Aorta (tissue), 5 donors: ENCODE data around the gene KCNA4. TPM values are rescaled to one million over a fixed set of nuclear protein-coding genes. Genes with fewer than 3 reads are reported as not detected.
"Not testable (repeated sequence)": the region's sequence is repeated elsewhere in the genome, so short reads cannot be mapped to it uniquely, and the experiment has no call there.

Experiments
- ATAC-seq: fragments of 200-7000 bp; cut with Tn5 transposase; one replicate; pipeline ENCODE4 v1.9.1; 2022; ENCODE audit warnings: moderate library complexity; ENCODE audit not compliant: low FRiP score
- DNase-seq, 2 donors: peaks; one replicate each; pipeline ENCODE4 v3.0.0-alpha.2; 2020
- H3K27ac ChIP-seq, 2 donors: one replicate each; pipeline ENCODE4 v1.5.1; 2013; ENCODE audit warnings: low read length in 2 of 2, mild to moderate bottlenecking in 2 of 2, moderate library complexity in 2 of 2, control low read depth in 1 of 2, inconsistent platforms in 1 of 2, low read depth in 1 of 2
- H3K27me3 ChIP-seq, 2 donors: one replicate each; pipeline ENCODE4 v1.6.1; 2013; ENCODE audit warnings: control low read depth in 1 of 2, low read length in 1 of 2, mild to moderate bottlenecking in 1 of 2, moderate library complexity in 1 of 2; ENCODE audit not compliant: insufficient read depth in 2 of 2, control insufficient read depth in 1 of 2
- H3K36me3 ChIP-seq, 2 donors: one replicate each; pipeline ENCODE4 v1.6.1; 2013; ENCODE audit warnings: control low read depth in 1 of 2, low read length in 1 of 2, mild to moderate bottlenecking in 1 of 2; ENCODE audit not compliant: insufficient read depth in 2 of 2, control insufficient read depth in 1 of 2
- H3K4me1 ChIP-seq, 2 donors: one replicate each; pipeline ENCODE4 v1.6.1; 2013; ENCODE audit warnings: low read length in 2 of 2, control low read depth in 1 of 2, mild to moderate bottlenecking in 1 of 2, moderate library complexity in 1 of 2; ENCODE audit not compliant: insufficient read depth in 2 of 2, control insufficient read depth in 1 of 2
- H3K4me3 ChIP-seq, 2 donors: one replicate each; pipeline ENCODE4 v1.5.1; 2013; ENCODE audit warnings: low read length in 2 of 2, control low read depth in 1 of 2, mild to moderate bottlenecking in 1 of 2
- H3K9me3 ChIP-seq: one replicate; pipeline ENCODE4 v1.6.1; 2013; ENCODE audit warnings: mild to moderate bottlenecking, low read length; ENCODE audit not compliant: control insufficient read depth
- WGBS, 2 donors: extraction: QIAGEN DNeasy Blood & Tissue Kit; methylation state at CpG; one replicate each; pipeline ENCODE4 v1.1.7; 2013; 5-methylcytosine and 5-hydroxymethylcytosine counted together
- intact Hi-C, 2 donors: fragments of 100-400 bp; cut with DNase I; formaldehyde crosslinking; loops; one replicate each; pipeline versions ENCODE4 v1.14.2 to v1.15.0; 2022
- polyA plus RNA-seq, 2 donors: library from polyadenylated mRNA; stranded (reverse); fragments of 200-250 nt; gene quantifications; one replicate each; pipeline ENCODE4 v1.2.3, GENCODE V29; 2013
- total RNA-seq, 2 donors: library from RNA; stranded (reverse); fragmentation: NEBNext Ultra II Directional; extraction: Animal tissue kit (Norgen Biotek cat#: 25700); gene quantifications; one replicate each; pipeline ENCODE4 v1.2.1, GENCODE V29; 2021
- donor health status: healthy with polysubstance abuse.
- donor health status: Bipolar disorder and iron deficiency.
- donor health status: DM: no; HTN: no; CAD: no.
- donor health status: DM: no; HTN: no; CAD: no.
- donor health status: DM: yes; HTN: yes; CAD: no.

The KCNA4 gene
- total and polyA plus RNA-seq, 4 donors, result 0.06 to 0.54 TPM; not detected in 2

GRCh38 chr11:30034746-30035145, 17.9 kb upstream of the KCNA4 start:
- H3K27ac ChIP-seq, H3K4me3 ChIP-seq, H3K36me3 ChIP-seq, DNase-seq, ATAC-seq, intact Hi-C loops, H3K9me3 ChIP-seq, H3K27me3 ChIP-seq, H3K4me1 ChIP-seq: not testable (repeated sequence)
- 80 to 81% methylated on average over 4 of the region's 4 CpGs for WGBS, 2 donors

- ATAC-seq, result not testable (repeated sequence)
These were observed 17.3 kb upstream of the KCNA4 start for GRCh38 chr11:30034166-30034565.

DNA sequence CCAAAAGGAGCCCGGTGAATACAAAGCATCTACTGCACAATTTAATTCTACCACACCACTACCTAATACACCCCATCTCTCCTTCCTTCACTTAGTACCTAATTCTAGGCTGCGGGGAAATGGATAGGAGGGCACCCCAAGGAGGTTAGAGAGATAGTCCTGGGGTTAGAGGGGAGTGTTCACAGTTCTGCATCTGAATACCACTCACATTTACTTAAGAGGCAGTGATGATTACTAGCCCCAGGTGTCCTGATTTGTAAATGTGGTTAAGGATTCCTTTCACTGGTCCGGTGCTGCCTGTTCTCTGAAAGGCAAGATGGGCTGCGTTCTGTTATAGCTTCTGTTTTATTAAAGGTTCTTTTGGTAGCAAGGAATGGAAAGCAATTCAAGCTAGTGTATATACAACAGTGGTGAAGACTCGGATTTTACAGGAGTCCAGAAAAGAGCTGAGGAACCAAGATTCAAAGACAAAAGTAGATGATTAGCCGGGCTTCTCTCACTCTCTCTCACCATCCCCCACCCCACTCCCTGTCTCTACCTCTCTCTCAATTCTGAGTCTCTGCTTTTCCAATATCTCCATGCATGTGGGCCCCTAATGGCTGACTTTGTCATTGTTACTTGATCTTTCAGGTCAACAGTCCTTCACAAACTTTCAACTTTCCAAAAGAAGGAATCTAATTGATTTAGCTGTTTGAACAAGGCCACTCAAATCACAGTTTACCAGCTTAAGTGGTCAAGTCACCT, 8.7 kb upstream of the KCNA4 start:
- intact Hi-C loops, result no loop called here
- Histone ChIP-seq H3K27me3 (no peaks in the 10 kb centered on the region), H3K9me3 (no peaks in the 10 kb centered on the region), H3K4me3 (no peak overlapping the region), H3K4me1 (no peaks in the 10 kb centered on the region), H3K27ac (no peak overlapping the region), H3K36me3 (no peaks in the 10 kb centered on the region)
- DNase-seq (no peak), ATAC-seq (no peak)
- 66 to 76% methylated on average over 6 of the region's 6 CpGs for WGBS, 2 donors

More at GRCh38 chr11:30034166-30034565, 17.3 kb upstream of the KCNA4 start:
- H3K4me3 ChIP-seq, H3K4me1 ChIP-seq, DNase-seq, intact Hi-C loops, H3K9me3 ChIP-seq, H3K36me3 ChIP-seq, H3K27me3 ChIP-seq, H3K27ac ChIP-seq: not testable (repeated sequence)

DNA sequence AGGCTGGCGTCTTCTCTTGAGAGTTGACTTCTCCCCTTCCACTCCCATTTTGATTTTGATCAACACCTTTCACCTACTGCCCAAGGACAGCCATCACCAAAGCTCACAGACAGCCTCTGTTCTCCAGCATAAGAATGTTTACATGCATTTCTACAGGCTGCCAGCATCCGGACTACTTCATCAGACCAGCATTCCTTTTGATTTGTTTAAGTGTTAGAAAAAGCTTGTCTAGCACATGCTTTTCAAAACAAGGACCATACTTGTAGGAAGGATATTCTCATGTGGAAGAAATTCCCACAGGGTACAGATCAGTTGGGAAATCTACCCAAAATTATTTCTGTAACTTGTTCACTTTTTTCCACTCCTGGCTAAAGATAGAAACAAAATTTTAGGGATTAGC, 6.2 kb upstream of the KCNA4 start:
- ATAC-seq (no peak), DNase-seq (no peak)
- H3K27me3 ChIP-seq, result no peaks in the 10 kb centered on the region
- no peaks in the 10 kb centered on the region for H3K4me1 ChIP-seq
- H3K36me3 ChIP-seq, result no peaks in the 10 kb centered on the region
- intact Hi-C loops, result no loop called here
- H3K27ac ChIP-seq, result no peak overlapping the region
- H3K9me3 ChIP-seq, result no peaks in the 10 kb centered on the region
- 15 to 22% methylated on average over 2 of the region's 2 CpGs for WGBS, 2 donors
- H3K4me3 ChIP-seq, result no peak overlapping the region

GRCh38 chr11:30019481-30019880, 2.7 kb upstream of the KCNA4 start:
- Histone ChIP-seq H3K27ac (no peak overlapping the region), H3K27me3 (no peaks in the 10 kb centered on the region), H3K4me1 (no peaks in the 10 kb centered on the region), H3K36me3 (no peaks in the 10 kb centered on the region), H3K9me3 (no peaks in the 10 kb centered on the region), H3K4me3 (no peak overlapping the region)
- DNase-seq, result no peak
- intact Hi-C loops, result no loop called here
- no peak for ATAC-seq
- WGBS, 2 donors, result 77 to 78% methylated on average over 3 of the region's 3 CpGs

- WGBS, 2 donors, result 80 to 85% methylated on average over 21 of the region's 21 CpGs
- intact Hi-C loops, result no loop called here
These were observed 1.7 kb upstream of the KCNA4 start for GRCh38 chr11:30018495-30018894.

GRCh38 chr11:30017445-30017895, 640 bp upstream of the KCNA4 start:
- no peak overlapping the region for H3K4me3 ChIP-seq
- no peaks in the 10 kb centered on the region for H3K36me3 ChIP-seq
- H3K27ac ChIP-seq, result no peak overlapping the region
- DNase-seq (no peak), ATAC-seq (peak; percentile 21)
- 32 to 42% methylated on average over 19 of the region's 19 CpGs for WGBS, 2 donors
- no peaks in the 10 kb centered on the region for H3K4me1 ChIP-seq
- H3K9me3 ChIP-seq, result no peaks in the 10 kb centered on the region
- intact Hi-C loops, result no loop called here
- H3K27me3 ChIP-seq, result no peaks in the 10 kb centered on the region

More at GRCh38 chr11:30018495-30018894, 1.7 kb upstream of the KCNA4 start:
- no peak for DNase-seq
- Histone ChIP-seq H3K36me3 (no peaks in the 10 kb centered on the region), H3K9me3 (no peaks in the 10 kb centered on the region), H3K27me3 (no peaks in the 10 kb centered on the region), H3K27ac (no peak overlapping the region), H3K4me3 (no peak overlapping the region), H3K4me1 (no peaks in the 10 kb centered on the region)
- no peak for ATAC-seq

DNA sequence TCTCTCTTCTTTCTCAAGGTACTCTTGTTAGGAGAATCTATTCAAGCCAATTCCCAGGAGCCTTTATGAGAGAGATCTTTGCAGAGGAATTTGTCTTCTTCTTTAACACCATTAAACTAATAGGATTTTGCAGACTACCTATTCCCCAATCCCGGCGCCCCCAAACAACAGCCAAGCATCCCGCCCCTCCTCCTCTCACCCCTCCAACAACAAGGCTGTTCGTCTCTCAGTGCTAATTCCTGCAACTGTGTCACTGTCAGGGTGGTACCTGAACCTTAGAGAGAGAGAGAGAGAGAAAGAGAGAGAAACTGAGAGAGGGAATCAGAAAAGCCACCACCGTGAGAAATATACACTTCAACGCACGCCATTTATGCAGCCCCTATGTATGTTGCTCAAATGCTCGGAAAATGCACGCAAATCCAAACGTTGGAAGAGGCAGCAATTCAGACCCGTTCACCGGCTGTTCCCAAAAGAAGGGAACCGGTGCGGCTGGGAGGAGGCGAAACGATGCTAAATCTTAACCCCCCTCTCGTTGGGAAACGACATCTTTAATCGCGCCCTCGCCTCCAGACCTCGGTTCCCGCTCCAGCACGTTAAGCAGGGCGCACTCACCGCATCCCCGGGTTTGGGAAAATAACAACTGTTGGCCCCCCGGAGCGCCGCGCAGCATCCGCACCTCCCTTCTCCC, 961 bp downstream of the KCNA4 start:
- ATAC-seq (no peak), DNase-seq (no peak)
- intact Hi-C loops, result no loop called here
- Histone ChIP-seq H3K36me3 (no peaks in the 10 kb centered on the region), H3K4me3 (no peak overlapping the region), H3K27me3 (no peaks in the 10 kb centered on the region), H3K27ac (no peak overlapping the region), H3K9me3 (no peaks in the 10 kb centered on the region), H3K4me1 (no peaks in the 10 kb centered on the region)
- 6 to 8% methylated on average over 32 of the region's 32 CpGs for WGBS, 2 donors

GRCh38 chr11:30012346-30012745, 4.5 kb downstream of the KCNA4 start:
- Histone ChIP-seq H3K27me3 (no peaks in the 10 kb centered on the region), H3K9me3 (no peaks in the 10 kb centered on the region), H3K4me3 (no peak overlapping the region), H3K4me1 (no peaks in the 10 kb centered on the region), H3K36me3 (no peaks in the 10 kb centered on the region), H3K27ac (no peak overlapping the region)
- intact Hi-C loops, result no loop called here
- DNase-seq, result no peak
- ATAC-seq, result no peak
- WGBS, 2 donors, result 96% methylated on average over 15 of the region's 15 CpGs
